Smooth muscle cell (in vitro differentiated cells): ENCODE measurements around the gene SH2B2. TPM values are rescaled to one million over a fixed set of nuclear protein-coding genes. Genes with fewer than 3 reads are reported as not detected.

Experiments used
- DNase-seq: peaks from one replicate; lab custom pipeline; 2025; ENCODE audit not compliant: unreplicated experiment; lab: John Stamatoyannopoulos, UW
- H2AFZ ChIP-seq: fragments of 200-600 bp; sonication (generic); 2 replicates; pipeline ENCODE4 v1.6.0; 2016; ENCODE audit warnings: antibody characterized with exemption, low read depth, mild to moderate bottlenecking
- H3F3A ChIP-seq: fragments of 200-600 bp; sonication (generic); 2 replicates; pipeline ENCODE4 v1.6.0; 2017; ENCODE audit warnings: antibody characterized with exemption, low read depth
- H3K27ac ChIP-seq: fragments of 200-600 bp; sonication (generic); 2 replicates; pipeline ENCODE4 v1.5.1; 2016; ENCODE audit warnings: low read depth, mild to moderate bottlenecking
- H3K27me3 ChIP-seq: fragments of 200-600 bp; sonication (generic); 2 replicates; pipeline ENCODE4 v1.6.1; 2016; ENCODE audit warnings: low read depth, mild to moderate bottlenecking
- H3K36me3 ChIP-seq: fragments of 200-600 bp; sonication (generic); 2 replicates; pipeline ENCODE4 v1.5.1; 2016; ENCODE audit warnings: low read depth
- H3K4me1 ChIP-seq: fragments of 200-600 bp; sonication (generic); 2 replicates; pipeline ENCODE4 v1.5.1; 2016; ENCODE audit warnings: low read depth
- H3K4me2 ChIP-seq: fragments of 200-600 bp; sonication (generic); 2 replicates; pipeline ENCODE4 v1.6.0; 2016; ENCODE audit warnings: mild to moderate bottlenecking
- H3K4me3 ChIP-seq: fragments of 200-600 bp; sonication (generic); 2 replicates; pipeline ENCODE4 v1.5.1; 2016; ENCODE audit warnings: mild to moderate bottlenecking
- H3K79me2 ChIP-seq: fragments of 200-600 bp; sonication (generic); 2 replicates; pipeline ENCODE4 v1.6.0; 2016; ENCODE audit warnings: low read depth, mild to moderate bottlenecking
- H3K9ac ChIP-seq: fragments of 200-600 bp; sonication (generic); 2 replicates; pipeline ENCODE4 v1.6.0; 2016; ENCODE audit warnings: low read depth
- H3K9me3 ChIP-seq: fragments of 200-600 bp; sonication (generic); replicated peaks from 2 replicates; pipeline ENCODE4 v1.5.1; 2016; ENCODE audit warnings: low read depth
- H4K20me1 ChIP-seq: fragments of 200-600 bp; sonication (generic); 2 replicates; pipeline ENCODE4 v1.6.0; 2016; ENCODE audit warnings: low read depth
- CTCF ChIP-seq: fragments of 200-600 bp; sonication (generic); IDR thresholded peaks from 2 replicates; pipeline ENCODE4 v1.5.1; 2017; ENCODE audit warnings: borderline replicate concordance, mild to moderate bottlenecking, antibody characterized with exemption; ENCODE audit not compliant: insufficient read depth, poor library complexity, severe bottlenecking
- WGBS: methylation state at CpG from one replicate; pipeline ENCODE4 v1.1.7; 2016; ENCODE audit warnings: low lambda C conversion rate; 5-methylcytosine and 5-hydroxymethylcytosine counted together
- polyA plus RNA-seq: library from polyadenylated mRNA; unstranded; fragments of >200 nt; fragmentation: Nextera tagmentation; extraction: Ambion mirVana; gene quantifications from 2 replicates; pipeline ENCODE4 v1.2.1, GENCODE V29; 2016
- total RNA-seq: library from RNA; depleted of rRNA; stranded (reverse); fragments of >200 nt; gene quantifications from 2 replicates; pipeline ENCODE4 v1.2.3, GENCODE V29; 2014

Gene SH2B2
- total and polyA plus RNA-seq, 2 experiments from 2014 or later: 8.2 to 12.4 TPM

GRCh38 chr7:102306916-102307677, 20.4 kb downstream of the SH2B2 start:
- DNase-seq: peak; percentile 44
- TF ChIP-seq CTCF: no peak
- Histone ChIP-seq H3K9me3 (no peaks in the 10 kb centered on the region), H3K79me2 (no peaks in the 10 kb centered on the region), H3K9ac (no peak overlapping the region), H3K4me1 (peaks cover 8% of the 10 kb centered on the region), H4K20me1 (no peaks in the 10 kb centered on the region), H3K36me3 (no peaks in the 10 kb centered on the region), H3F3A (no peaks in the 10 kb centered on the region), H3K27ac (no peak overlapping the region), H3K27me3 (no peaks in the 10 kb centered on the region), H3K4me2 (peak overlapping the region; percentile 80), H2AFZ (no peak overlapping the region), H3K4me3 (no peak overlapping the region)
- WGBS: 21% methylated on average over 17 of the region's 17 CpGs

GRCh38 chr7:102310414-102310815, 23.7 kb downstream of the SH2B2 start:
- no peak overlapping the region for H3K9ac ChIP-seq
- no peaks in the 10 kb centered on the region for H3K27me3 ChIP-seq
- 97% methylated on average over 9 of the region's 9 CpGs for WGBS
- TF ChIP-seq CTCF: no peak
- peaks cover 8% of the 10 kb centered on the region for H3K4me1 ChIP-seq
- H3K79me2 ChIP-seq: no peaks in the 10 kb centered on the region
- H3K4me3 ChIP-seq: no peak overlapping the region
- H3K9me3 ChIP-seq: no peaks in the 10 kb centered on the region
- DNase-seq: no peak
- no peak overlapping the region for H3K27ac ChIP-seq
- no peaks in the 10 kb centered on the region for H4K20me1 ChIP-seq
- no peaks in the 10 kb centered on the region for H3F3A ChIP-seq
- no peak overlapping the region for H2AFZ ChIP-seq
- H3K4me2 ChIP-seq: no peak overlapping the region
- H3K36me3 ChIP-seq: no peaks in the 10 kb centered on the region

- no peaks in the 10 kb centered on the region for H4K20me1 ChIP-seq
- no peak overlapping the region for H3K27ac ChIP-seq
- no peak for DNase-seq
- peaks cover 2% of the 10 kb centered on the region for H3K4me1 ChIP-seq
- H2AFZ ChIP-seq: no peak overlapping the region
- WGBS: 96% methylated on average over 2 of the region's 2 CpGs
- no peaks in the 10 kb centered on the region for H3K9me3 ChIP-seq
- no peak overlapping the region for H3K4me2 ChIP-seq
- no peak for TF ChIP-seq CTCF
- no peaks in the 10 kb centered on the region for H3K79me2 ChIP-seq
- H3K36me3 ChIP-seq: no peaks in the 10 kb centered on the region
- H3K27me3 ChIP-seq: no peaks in the 10 kb centered on the region
- H3F3A ChIP-seq: no peaks in the 10 kb centered on the region
- no peak overlapping the region for H3K4me3 ChIP-seq
- no peak overlapping the region for H3K9ac ChIP-seq
Observed at GRCh38 chr7:102312317-102312716, 25.6 kb downstream of the SH2B2 start.
